DND-41 (cell line): Measurements from ENCODE around the gene EFL1.
"Not testable (repeated sequence)": the region's sequence is repeated elsewhere in the genome, so short reads cannot be mapped to it uniquely, and the experiment has no call there.

Experiments
- CTCF ChIP-seq: IDR thresholded peaks from 2 replicates; pipeline ENCODE4 v1.5.1; 2012; ENCODE audit warnings: borderline replicate concordance, low read length, moderate library complexity, mild to moderate bottlenecking; ENCODE audit not compliant: poor library complexity, severe bottlenecking; ENCODE audit errors: extremely low read depth
- EZH2 ChIP-seq: IDR thresholded peaks from 3 replicates; pipeline ENCODE4 v1.6.1; 2012; ENCODE audit warnings: borderline replicate concordance, low read depth, mild to moderate bottlenecking, moderate library complexity, low read length, inconsistent platforms; ENCODE audit not compliant: severe bottlenecking

GRCh38 chr15:82282386-82282785 lies 19.9 kb upstream of the EFL1 start:
- not testable (repeated sequence) for TF ChIP-seq EZH2, CTCF
